GM12878 (cell line): ENCODE results near the gene FAM161B. TPM values are rescaled to one million over a fixed set of nuclear protein-coding genes. Genes with fewer than 3 reads are reported as not detected.

ENCODE experiments used
- DPF2 ChIP-seq: fragments of 450-650 bp; IDR thresholded peaks from 2 replicates; pipeline ENCODE4 v1.6.1; 2017; ENCODE audit warnings: mild to moderate bottlenecking
- HCFC1 ChIP-seq: fragments of 150-350 bp; IDR thresholded peaks from 2 replicates; pipeline ENCODE4 v1.6.1; 2014; ENCODE audit warnings: low read length
- HSF1 ChIP-seq: fragments of 150-350 bp; IDR thresholded peaks from 2 replicates; pipeline ENCODE4 v1.6.1; 2014; ENCODE audit warnings: mild to moderate bottlenecking, low read depth, low read length
- JUND ChIP-seq: IDR thresholded peaks from 2 replicates; pipeline ENCODE4 v1.6.1; 2012; ENCODE audit warnings: low read depth, mild to moderate bottlenecking, low read length, improper control_type of control experiment, moderate library complexity
- MEF2B ChIP-seq: fragments of 450-650 bp; IDR thresholded peaks from 2 replicates; pipeline ENCODE4 v1.6.1; 2018; ENCODE audit warnings: mild to moderate bottlenecking, moderate library complexity; ENCODE audit not compliant: partially characterized antibody, poor library complexity, severe bottlenecking
- NR2C1 ChIP-seq: fragments of 450-650 bp; IDR thresholded peaks from 2 replicates; pipeline ENCODE4 v1.6.1; 2017; ENCODE audit warnings: antibody characterized with exemption, mild to moderate bottlenecking, moderate library complexity
- PRDM15 ChIP-seq: fragments of 450-650 bp; formaldehyde crosslinking; IDR thresholded peaks from 2 replicates; pipeline ENCODE4 v1.4.0; 2020; ENCODE audit warnings: mild to moderate bottlenecking, moderate library complexity
- USF2 ChIP-seq: IDR thresholded peaks from 2 replicates; pipeline ENCODE4 v1.6.1; 2011; ENCODE audit warnings: low read depth, low read length, improper control_type of control experiment, borderline replicate concordance
- ZNF24 ChIP-seq: fragments of 450-650 bp; IDR thresholded peaks from 2 replicates; pipeline ENCODE4 v1.6.1; 2017; ENCODE audit warnings: antibody characterized with exemption, mild to moderate bottlenecking
- polyA plus RNA-seq, 11 experiments: library from polyadenylated mRNA; depleted of rRNA in 4 of 11; unstranded in 6 of 11; stranded (reverse) in 5 of 11; fragments of >200 nt; fragmentation: Nextera tagmentation in 4 of 11; fragmentation: Illumina TruSeq in 1 of 11; extraction: Ambion mirVana in 4 of 11; extraction: Trizol in 1 of 11; gene quantifications; 1 replicate in 1 of 11; 2 replicates in 10 of 11; pipeline versions ENCODE4 v1.2.1 to v1.2.3, GENCODE V29; 2011 to 2016; ENCODE audit warnings: inconsistent platforms in 2 of 11, missing spikeins in 2 of 11, low read depth in 1 of 11
- total RNA-seq, 4 experiments: library from RNA; depleted of rRNA in 3 of 4; stranded (reverse); fragments of >200 nt in 3 of 4; fragmentation: Illumina TruSeq in 1 of 4; extraction: Trizol in 1 of 4; gene quantifications; 2 replicates each; pipeline versions ENCODE4 v1.2.1 to v1.2.3, GENCODE V29; 2013 to 2021
- TF ChIP-seq, protein P1 (sequence below): IDR thresholded peaks from 2 replicates; pipeline ENCODE4 v1.6.1; 2012; ENCODE audit warnings: low read length, inconsistent platforms

FAM161B gene
- total and polyA plus RNA-seq, 10 of the 15 experiments (the other 5 are each of a cell fraction or from before 2014, with no cell fraction given) = 0.33 to 1.2 (median 0.86) TPM

- TF ChIP-seq, protein P1, sequence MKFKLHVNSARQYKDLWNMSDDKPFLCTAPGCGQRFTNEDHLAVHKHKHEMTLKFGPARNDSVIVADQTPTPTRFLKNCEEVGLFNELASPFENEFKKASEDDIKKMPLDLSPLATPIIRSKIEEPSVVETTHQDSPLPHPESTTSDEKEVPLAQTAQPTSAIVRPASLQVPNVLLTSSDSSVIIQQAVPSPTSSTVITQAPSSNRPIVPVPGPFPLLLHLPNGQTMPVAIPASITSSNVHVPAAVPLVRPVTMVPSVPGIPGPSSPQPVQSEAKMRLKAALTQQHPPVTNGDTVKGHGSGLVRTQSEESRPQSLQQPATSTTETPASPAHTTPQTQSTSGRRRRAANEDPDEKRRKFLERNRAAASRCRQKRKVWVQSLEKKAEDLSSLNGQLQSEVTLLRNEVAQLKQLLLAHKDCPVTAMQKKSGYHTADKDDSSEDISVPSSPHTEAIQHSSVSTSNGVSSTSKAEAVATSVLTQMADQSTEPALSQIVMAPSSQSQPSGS = no peak
- TF ChIP-seq JUND (no peak), DPF2 (no peak), HCFC1 (no peak), USF2 (no peak), ZNF24 (no peak), HSF1 (no peak), PRDM15 (CRISPR knock-in tag) (no peak), MEF2B (no peak), NR2C1 (no peak)
Measured at GRCh38 chr14:73936548-73936947, 13.3 kb downstream of the FAM161B start (continued).
